GM04504 (cell line): Measurements from ENCODE around the gene ANKMY2.

ENCODE experiments used
- DNase-seq: peaks from one replicate; pipeline ENCODE4 v3.0.0-alpha.2; 2012; ENCODE audit warnings: low read depth

Gene ANKMY2

GRCh38 chr7:16579216-16579615, 66.3 kb downstream of the ANKMY2 start:
- DNase-seq = no peak

GRCh38 chr7:16571941-16572340, 73.6 kb downstream of the ANKMY2 start:
- DNase-seq = no peak

- peak; percentile 9 for DNase-seq
Observed at GRCh38 chr7:16564909-16565426, 80.6 kb downstream of the ANKMY2 start.

- no peak for DNase-seq
Observed at GRCh38 chr7:16564023-16564380, 81.6 kb downstream of the ANKMY2 start.

- DNase-seq = no peak
Observed at GRCh38 chr7:16563281-16564022, 82.1 kb downstream of the ANKMY2 start.

GRCh38 chr7:16562456-16563220, 82.9 kb downstream of the ANKMY2 start:
- no peak for DNase-seq

- no peak for DNase-seq
Observed at GRCh38 chr7:16561943-16562342, 83.6 kb downstream of the ANKMY2 start.

GRCh38 chr7:16559497-16560179, 85.9 kb downstream of the ANKMY2 start:
- no peak for DNase-seq

GRCh38 chr7:16558761-16559302, 86.7 kb downstream of the ANKMY2 start:
- no peak for DNase-seq

- no peak for DNase-seq
Observed at GRCh38 chr7:16556359-16556758, 89.2 kb downstream of the ANKMY2 start.

- no peak for DNase-seq
Observed at GRCh38 chr7:16554518-16555236, 90.9 kb downstream of the ANKMY2 start.

GRCh38 chr7:16550671-16551070, 94.9 kb downstream of the ANKMY2 start:
- no peak for DNase-seq
